Measurements from ENCODE around the gene BPIFB3. TPM values are rescaled to one million over a fixed set of nuclear protein-coding genes. Genes with fewer than 3 reads are reported as not detected.

BPIFB3 gene
- total RNA-seq, 1 donor from 2014 or later: not detected

DNA sequence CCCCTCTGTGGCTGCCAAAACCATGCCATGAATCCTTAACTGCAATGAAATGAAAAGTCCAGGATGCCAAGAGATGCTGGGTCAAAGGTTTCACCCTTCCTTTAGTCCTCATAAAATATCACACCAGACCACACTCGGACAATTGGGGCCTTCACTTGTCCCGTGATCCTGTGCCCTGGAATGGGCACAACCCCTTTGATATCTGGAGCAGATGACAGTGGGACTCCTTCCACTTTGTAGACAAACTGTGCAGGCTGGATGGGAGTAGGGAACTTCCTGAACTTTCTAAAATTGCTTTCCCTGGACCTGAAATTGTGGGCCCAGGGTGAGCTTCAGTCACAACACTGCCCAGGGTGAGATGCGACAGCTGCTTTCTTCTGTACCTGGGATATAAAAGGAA, 31.8 kb upstream of the BPIFB3 start:
- H3K9me3 Mint-ChIP-seq (ENCODE audit: unreplicated experiment): peaks cover 3% of the 10 kb centered on the region
- no peaks in the 10 kb centered on the region for H3K36me3 Mint-ChIP-seq (ENCODE audit: unreplicated experiment)
- no peak overlapping the region for H3K4me3 Mint-ChIP-seq (ENCODE audit: unreplicated experiment)
- DNase-seq: no peak
- no peaks in the 10 kb centered on the region for H3K4me1 Mint-ChIP-seq (ENCODE audit: low read depth, unreplicated experiment)
- peaks cover 6% of the 10 kb centered on the region for H3K27me3 Mint-ChIP-seq (ENCODE audit: unreplicated experiment)
- no peak overlapping the region for H3K27ac Mint-ChIP-seq (ENCODE audit: unreplicated experiment)
- TF ChIP-seq, protein P1, sequence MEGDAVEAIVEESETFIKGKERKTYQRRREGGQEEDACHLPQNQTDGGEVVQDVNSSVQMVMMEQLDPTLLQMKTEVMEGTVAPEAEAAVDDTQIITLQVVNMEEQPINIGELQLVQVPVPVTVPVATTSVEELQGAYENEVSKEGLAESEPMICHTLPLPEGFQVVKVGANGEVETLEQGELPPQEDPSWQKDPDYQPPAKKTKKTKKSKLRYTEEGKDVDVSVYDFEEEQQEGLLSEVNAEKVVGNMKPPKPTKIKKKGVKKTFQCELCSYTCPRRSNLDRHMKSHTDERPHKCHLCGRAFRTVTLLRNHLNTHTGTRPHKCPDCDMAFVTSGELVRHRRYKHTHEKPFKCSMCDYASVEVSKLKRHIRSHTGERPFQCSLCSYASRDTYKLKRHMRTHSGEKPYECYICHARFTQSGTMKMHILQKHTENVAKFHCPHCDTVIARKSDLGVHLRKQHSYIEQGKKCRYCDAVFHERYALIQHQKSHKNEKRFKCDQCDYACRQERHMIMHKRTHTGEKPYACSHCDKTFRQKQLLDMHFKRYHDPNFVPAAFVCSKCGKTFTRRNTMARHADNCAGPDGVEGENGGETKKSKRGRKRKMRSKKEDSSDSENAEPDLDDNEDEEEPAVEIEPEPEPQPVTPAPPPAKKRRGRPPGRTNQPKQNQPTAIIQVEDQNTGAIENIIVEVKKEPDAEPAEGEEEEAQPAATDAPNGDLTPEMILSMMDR (IDR thresholded peaks at IDR 0.05; ENCODE audit: partially characterized antibody, unreplicated experiment): no peak

DNA sequence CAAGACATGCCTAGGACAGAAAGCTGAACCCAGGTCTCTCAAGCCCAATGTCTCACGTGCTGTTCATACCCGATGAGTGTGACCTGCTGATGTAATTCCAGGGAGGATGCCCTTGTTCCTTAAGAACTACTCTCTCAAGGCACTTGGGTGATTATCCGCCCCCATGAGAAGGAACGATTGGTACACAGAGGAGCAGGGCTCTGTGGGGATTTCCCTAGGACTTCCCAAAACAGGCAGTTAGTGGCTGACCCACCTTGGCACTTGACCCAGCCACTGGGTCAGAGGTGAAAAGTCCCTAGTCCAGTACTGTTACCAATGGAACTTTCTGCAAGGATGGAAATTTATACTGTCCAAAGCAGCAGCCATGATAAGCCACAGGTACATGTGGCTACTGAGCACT, 31.4 kb upstream of the BPIFB3 start:
- TF ChIP-seq, protein P1 (IDR thresholded peaks at IDR 0.05; ENCODE audit: partially characterized antibody, unreplicated experiment): no peak
- no peak overlapping the region for H3K27ac Mint-ChIP-seq (ENCODE audit: unreplicated experiment)
- H3K4me3 Mint-ChIP-seq (ENCODE audit: unreplicated experiment): no peak overlapping the region
- no peak for DNase-seq
- H3K27me3 Mint-ChIP-seq (ENCODE audit: unreplicated experiment): peaks cover 6% of the 10 kb centered on the region
- peaks cover 3% of the 10 kb centered on the region for H3K9me3 Mint-ChIP-seq (ENCODE audit: unreplicated experiment)
- no peaks in the 10 kb centered on the region for H3K4me1 Mint-ChIP-seq (ENCODE audit: low read depth, unreplicated experiment)
- no peaks in the 10 kb centered on the region for H3K36me3 Mint-ChIP-seq (ENCODE audit: unreplicated experiment)

DNA sequence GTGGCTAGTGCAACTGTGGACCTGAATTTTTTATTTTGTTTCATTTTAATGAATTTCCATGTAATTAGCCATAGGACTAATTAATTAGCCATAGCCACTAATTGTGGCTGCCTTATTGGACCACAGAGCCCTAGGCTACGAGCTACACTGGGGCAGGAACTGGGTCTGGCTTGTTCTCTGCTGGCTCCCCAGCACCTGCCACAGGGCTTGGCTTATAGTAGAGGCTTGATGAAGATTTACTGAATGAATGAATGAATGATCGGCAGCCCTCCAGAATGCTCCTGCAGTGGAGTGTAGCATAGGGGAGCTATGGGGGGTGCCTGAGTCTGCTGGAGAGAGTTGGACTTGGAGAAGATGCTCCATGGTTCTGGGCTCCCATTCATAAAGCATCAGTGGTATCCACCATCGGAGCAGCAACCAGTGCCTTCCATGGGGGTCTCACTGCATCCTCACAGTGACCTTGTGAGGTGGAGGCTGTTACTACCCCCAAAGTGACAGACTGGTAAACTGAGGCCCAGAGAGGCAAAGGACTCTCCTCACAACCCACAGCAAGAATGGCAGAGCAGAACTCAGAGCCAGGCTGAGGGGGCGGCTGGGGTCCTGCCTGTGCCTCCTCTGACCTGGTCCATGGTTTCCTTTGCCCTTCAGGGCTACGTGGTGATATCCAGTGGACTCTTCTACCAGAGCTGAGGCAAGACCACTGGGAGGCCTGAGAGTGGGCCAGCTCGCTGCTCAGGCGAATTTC, 30.8 kb upstream of the BPIFB3 start:
- no peak overlapping the region for H3K27ac Mint-ChIP-seq (ENCODE audit: unreplicated experiment)
- TF ChIP-seq, protein P1 (IDR thresholded peaks at IDR 0.05; ENCODE audit: partially characterized antibody, unreplicated experiment): no peak
- no peaks in the 10 kb centered on the region for H3K4me1 Mint-ChIP-seq (ENCODE audit: low read depth, unreplicated experiment)
- H3K27me3 Mint-ChIP-seq (ENCODE audit: unreplicated experiment): peaks cover 6% of the 10 kb centered on the region
- H3K4me3 Mint-ChIP-seq (ENCODE audit: unreplicated experiment): no peak overlapping the region
- DNase-seq: no peak
- no peaks in the 10 kb centered on the region for H3K36me3 Mint-ChIP-seq (ENCODE audit: unreplicated experiment)
- H3K9me3 Mint-ChIP-seq (ENCODE audit: unreplicated experiment): peaks cover 3% of the 10 kb centered on the region

DNA sequence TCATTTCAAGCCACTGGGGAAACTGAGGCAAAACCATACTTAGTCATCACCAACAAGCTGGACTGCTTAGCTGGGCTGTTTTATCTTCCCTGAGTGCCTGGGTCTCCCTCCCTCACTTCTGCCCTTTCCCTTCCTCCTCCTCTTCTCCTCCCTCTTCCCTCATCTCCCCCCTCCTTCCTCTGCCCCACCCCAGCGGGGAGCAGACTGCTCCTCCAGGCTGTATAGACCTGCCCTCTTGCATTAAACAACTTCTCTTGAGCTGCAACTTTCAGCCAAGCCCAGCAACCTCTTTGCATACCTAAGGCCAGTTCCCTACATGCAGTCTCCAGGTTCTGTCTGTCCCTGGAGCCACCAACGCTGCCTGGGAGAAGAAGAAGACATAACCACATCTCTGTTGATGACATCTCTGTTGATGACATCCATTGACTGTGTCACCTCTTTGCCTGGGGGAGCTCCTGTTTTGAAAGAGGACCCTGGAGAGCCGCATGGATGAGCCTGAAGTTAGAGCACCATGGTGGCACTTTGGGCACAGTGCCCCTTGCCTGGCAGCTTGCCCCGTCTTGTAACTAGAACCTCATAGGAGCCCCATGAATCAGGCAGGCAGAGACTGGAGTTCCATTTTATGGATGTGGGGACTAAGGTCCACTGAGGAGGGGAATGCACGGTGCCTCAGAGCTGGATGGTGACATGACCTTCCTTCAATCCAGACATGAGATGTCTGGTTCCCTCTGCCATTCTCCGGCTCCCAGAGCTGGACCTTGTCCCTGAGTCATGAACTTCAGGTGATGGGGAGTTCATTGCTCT, 30.1 kb upstream of the BPIFB3 start:
- peaks cover 3% of the 10 kb centered on the region for H3K9me3 Mint-ChIP-seq (ENCODE audit: unreplicated experiment)
- no peaks in the 10 kb centered on the region for H3K4me1 Mint-ChIP-seq (ENCODE audit: low read depth, unreplicated experiment)
- no peak overlapping the region for H3K4me3 Mint-ChIP-seq (ENCODE audit: unreplicated experiment)
- H3K36me3 Mint-ChIP-seq (ENCODE audit: unreplicated experiment): no peaks in the 10 kb centered on the region
- H3K27me3 Mint-ChIP-seq (ENCODE audit: unreplicated experiment): peaks cover 6% of the 10 kb centered on the region
- no peak overlapping the region for H3K27ac Mint-ChIP-seq (ENCODE audit: unreplicated experiment)
- no peak for DNase-seq
- TF ChIP-seq, protein P1 (IDR thresholded peaks at IDR 0.05; ENCODE audit: partially characterized antibody, unreplicated experiment): no peak

DNA sequence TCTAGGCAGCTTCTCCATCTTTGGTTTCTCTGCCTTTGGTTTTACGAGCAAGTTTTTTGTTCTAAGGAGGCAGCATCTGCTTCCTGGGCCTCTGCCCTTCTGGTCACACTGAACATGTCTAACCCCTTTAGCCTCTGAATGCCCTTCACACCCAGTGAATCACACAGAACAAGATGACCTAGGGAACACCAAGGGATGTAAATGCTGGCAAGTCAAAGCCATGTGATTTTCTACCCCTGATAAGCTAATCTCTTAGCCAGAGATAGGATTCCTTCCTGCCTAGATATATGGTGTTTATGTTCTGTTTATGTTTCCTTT, 29.5 kb upstream of the BPIFB3 start:
- DNase-seq: no peak
- Mint-ChIP-seq H3K9me3 (ENCODE audit: unreplicated experiment) (peaks cover 3% of the 10 kb centered on the region), H3K27me3 (ENCODE audit: unreplicated experiment) (peaks cover 6% of the 10 kb centered on the region), H3K27ac (ENCODE audit: unreplicated experiment) (no peak overlapping the region), H3K4me1 (ENCODE audit: low read depth, unreplicated experiment) (no peaks in the 10 kb centered on the region), H3K4me3 (ENCODE audit: unreplicated experiment) (no peak overlapping the region), H3K36me3 (ENCODE audit: unreplicated experiment) (no peaks in the 10 kb centered on the region)
- TF ChIP-seq, protein P1 (IDR thresholded peaks at IDR 0.05; ENCODE audit: partially characterized antibody, unreplicated experiment): no peak

Measured in glutamatergic neuron (in vitro differentiated cells).